ENCODE results near the gene CCRL2.

DNA sequence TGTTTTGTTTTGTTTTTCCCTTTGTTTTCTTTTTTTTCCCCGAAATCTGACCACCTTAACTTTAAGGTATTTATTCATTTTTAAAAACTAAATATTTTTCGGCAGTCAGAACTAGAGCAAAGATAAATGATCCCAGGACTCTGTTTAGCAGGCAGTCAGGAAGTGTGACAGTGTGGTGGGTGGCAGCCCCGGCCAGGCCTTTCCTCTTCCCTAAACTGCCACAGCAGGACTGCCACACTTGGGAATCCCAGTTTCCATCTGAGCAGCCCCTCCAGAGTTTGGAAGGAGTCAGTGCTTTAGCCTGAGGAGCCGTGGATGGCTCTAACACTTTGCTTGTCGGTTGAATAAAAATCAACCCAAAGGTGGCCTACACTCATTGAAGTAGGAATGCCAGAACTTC lies 6.9 kb downstream of the CCRL2 start:
- TF ChIP-seq ZNF274 (IDR thresholded peaks at IDR 0.05; ENCODE audit: low read depth, low read length), result no peak
- TF ChIP-seq SUZ12 (IDR thresholded peaks at IDR 0.05; ENCODE audit: extremely low read depth, insufficient read depth, insufficient read length), result no peak
- TF ChIP-seq YY1 (IDR thresholded peaks at IDR 0.05; ENCODE audit: insufficient read depth, insufficient read length), result no peak

Data from NT2/D1 (cell line).